NCI-H460 (cell line): ENCODE data around the gene ZMYND8. TPM values are rescaled to one million over a fixed set of nuclear protein-coding genes. Genes with fewer than 3 reads are reported as not detected.

Experiments used
- DNase-seq: peaks from one replicate; pipeline ENCODE4 v3.0.0-alpha.2; 2016; ENCODE audit warnings: low read depth; ENCODE audit errors: extremely low read depth
- total RNA-seq: library from RNA; depleted of rRNA; stranded (reverse); fragments of >200 nt; shearing (Covaris generic); gene quantifications from 2 replicates; pipeline ENCODE4 v1.2.3, GENCODE V29; 2014

ZMYND8 gene
- total RNA-seq, 1 experiment from 2014 or later = 20.6 TPM

- no peak for DNase-seq
These were observed 120.5 kb downstream of the ZMYND8 start for GRCh38 chr20:47235853-47236638.

- DNase-seq = no peak
These were observed 121.4 kb downstream of the ZMYND8 start for GRCh38 chr20:47235111-47235510.

GRCh38 chr20:47233333-47234188, 122.9 kb downstream of the ZMYND8 start:
- no peak for DNase-seq

- no peak for DNase-seq
These were observed 124.0 kb downstream of the ZMYND8 start for GRCh38 chr20:47232518-47232917.

GRCh38 chr20:47231382-47232039, 125.0 kb downstream of the ZMYND8 start:
- no peak for DNase-seq

GRCh38 chr20:47230811-47231256, 125.7 kb downstream of the ZMYND8 start:
- no peak for DNase-seq

- no peak for DNase-seq
These were observed 127.8 kb downstream of the ZMYND8 start for GRCh38 chr20:47228654-47229053.

- no peak for DNase-seq
These were observed 128.9 kb downstream of the ZMYND8 start for GRCh38 chr20:47227576-47227975.

- no peak for DNase-seq
These were observed 129.4 kb downstream of the ZMYND8 start for GRCh38 chr20:47227119-47227518.

GRCh38 chr20:47225458-47225857, 131.0 kb downstream of the ZMYND8 start:
- DNase-seq = no peak

- no peak for DNase-seq
These were observed 131.6 kb downstream of the ZMYND8 start for GRCh38 chr20:47224857-47225256.

GRCh38 chr20:47224300-47224791, 132.2 kb downstream of the ZMYND8 start:
- DNase-seq = no peak

- no peak for DNase-seq
These were observed 132.6 kb downstream of the ZMYND8 start for GRCh38 chr20:47223896-47224295.

- DNase-seq = no peak
These were observed 133.9 kb downstream of the ZMYND8 start for GRCh38 chr20:47222468-47223119.

GRCh38 chr20:47221036-47221625, 135.4 kb downstream of the ZMYND8 start:
- DNase-seq = no peak

GRCh38 chr20:47220161-47220582, 136.3 kb downstream of the ZMYND8 start:
- no peak for DNase-seq

GRCh38 chr20:47217482-47218446, 138.7 kb downstream of the ZMYND8 start:
- DNase-seq = no peak

GRCh38 chr20:47216819-47217410, 139.6 kb downstream of the ZMYND8 start:
- no peak for DNase-seq
